Transverse colon (tissue), 4 donors: ENCODE data around the gene CPLX4. TPM values are rescaled to one million over a fixed set of nuclear protein-coding genes. Genes with fewer than 3 reads are reported as not detected.

Experiments used
- DNase-seq: peaks from one replicate; pipeline ENCODE4 v3.0.0-alpha.2; 2019
- H3K27ac ChIP-seq, 4 donors: fragments of 200-600 bp; sonication (generic); 2 replicates each; pipeline ENCODE4 v1.5.1; 2016 to 2018; ENCODE audit warnings: inconsistent platforms in 4 of 4
- H3K27me3 ChIP-seq: fragments of 200-600 bp; sonication (generic); 2 replicates; pipeline ENCODE4 v1.5.1; 2017; ENCODE audit warnings: inconsistent platforms
- H3K36me3 ChIP-seq, 4 donors: fragments of 200-600 bp; sonication (generic); 2 replicates each; pipeline ENCODE4 v1.5.1; 2017 to 2019; ENCODE audit warnings: inconsistent platforms in 4 of 4
- H3K4me1 ChIP-seq, 4 donors: fragments of 200-600 bp; sonication (generic); 2 replicates each; pipeline ENCODE4 v1.5.1; 2017 to 2020; ENCODE audit warnings: inconsistent platforms in 4 of 4
- H3K4me3 ChIP-seq, 4 donors: fragments of 200-600 bp; sonication (generic); 1 replicate in 1 of 4; 2 replicates in 3 of 4; pipeline versions ENCODE4 v1.5.1 to v1.6.1; 2017 to 2019; ENCODE audit warnings: inconsistent platforms in 4 of 4
- H3K9me3 ChIP-seq, 2 donors: fragments of 200-600 bp; sonication (generic); 2 replicates each; pipeline ENCODE4 v1.5.1; 2017 to 2019; ENCODE audit warnings: inconsistent platforms in 2 of 2
- EP300 ChIP-seq: sonication (generic); formaldehyde crosslinking; IDR thresholded peaks from one replicate; pipeline ENCODE4 v1.6.1; 2017; ENCODE audit warnings: antibody characterized with exemption, low read depth
- POLR2A ChIP-seq: fragments of 450-650 bp; IDR thresholded peaks from one replicate; pipeline ENCODE4 v1.6.1; 2016; ENCODE audit warnings: antibody characterized with exemption, mild to moderate bottlenecking, moderate library complexity
- POLR2AphosphoS5 ChIP-seq, 3 donors: sonication (generic); formaldehyde crosslinking; IDR thresholded peaks; one replicate each; pipeline ENCODE4 v1.6.1; 2016; ENCODE audit warnings: antibody characterized with exemption in 3 of 3
- WGBS, 2 donors: methylation state at CpG; one replicate each; pipeline ENCODE4 v1.1.5; 2018; ENCODE audit warnings: low coverage in 1 of 2; 5-methylcytosine and 5-hydroxymethylcytosine counted together
- in situ Hi-C, 4 donors: fragments of 200-750 bp; cut with MboI; loops; one replicate each; pipeline versions ENCODE4 v1.15.0 to v1.15.1; 2017; ENCODE audit warnings: low sequenced_read_pairs in 3 of 4, low pct_ligation_motif_present in 1 of 4, low pct_unique_long_range_greater_than_20kb in 1 of 4
- intact Hi-C: fragments of 100-400 bp; cut with DNase I; formaldehyde crosslinking; loops from one replicate; pipeline ENCODE4 v1.15.1; 2023; ENCODE audit warnings: low total_unique reads
- total RNA-seq, 4 donors: library from RNA; depleted of rRNA; stranded (reverse); fragments of >200 nt; gene quantifications; one replicate each; pipeline ENCODE4 v1.1.0, GENCODE V29; 2016
- TF ChIP-seq, protein P1 (sequence below), 5 experiments: fragments of 200-600 bp in 3 of 5; fragments of 450-650 bp in 2 of 5; sonication (generic) in 3 of 5; IDR thresholded peaks; 1 replicate in 2 of 5; 2 replicates in 3 of 5; pipeline ENCODE4 v1.5.1; 2016 to 2017; ENCODE audit warnings: antibody characterized with exemption in 5 of 5, inconsistent platforms in 3 of 5, mild to moderate bottlenecking in 2 of 5, moderate library complexity in 1 of 5

Gene CPLX4
- total RNA-seq, 4 donors from 2014 or later = not detected

DNA sequence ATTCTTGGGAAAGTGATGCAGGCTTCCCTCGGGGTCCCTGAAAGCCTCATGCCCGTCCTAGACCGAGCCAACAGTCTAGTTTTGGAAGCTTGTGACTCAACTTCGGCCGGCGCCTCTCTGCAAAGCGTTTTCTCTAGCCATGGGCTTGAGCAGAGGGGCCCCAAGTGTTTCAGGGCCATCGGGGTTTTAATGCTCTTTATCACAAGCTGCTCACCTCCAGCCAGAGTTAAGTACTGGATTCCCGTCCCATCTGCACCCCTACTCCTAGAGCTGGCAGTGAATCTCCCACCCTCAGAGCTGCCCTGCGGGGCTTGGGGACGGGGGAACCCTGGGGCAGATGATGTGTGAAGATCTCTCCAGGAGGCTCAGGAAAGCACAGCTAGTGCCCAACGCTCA, 52.5 kb downstream of the CPLX4 start:
- Histone ChIP-seq H3K4me1 (peaks cover 0 to 15% (median 11%) of the 10 kb centered on the region in 4 donors), H3K27ac (no peak overlapping the region), H3K27me3 (peaks cover 85% of the 10 kb centered on the region), H3K9me3 (no peaks in the 10 kb centered on the region), H3K36me3 (no peaks in the 10 kb centered on the region), H3K4me3 (no peak overlapping the region)
- intact Hi-C loops = no loop called here
- no peak for TF ChIP-seq POLR2A
- no peak for TF ChIP-seq EP300
- no peak for TF ChIP-seq POLR2AphosphoS5 (IDR thresholded peaks at IDR 0.05)
- TF ChIP-seq, protein P1, sequence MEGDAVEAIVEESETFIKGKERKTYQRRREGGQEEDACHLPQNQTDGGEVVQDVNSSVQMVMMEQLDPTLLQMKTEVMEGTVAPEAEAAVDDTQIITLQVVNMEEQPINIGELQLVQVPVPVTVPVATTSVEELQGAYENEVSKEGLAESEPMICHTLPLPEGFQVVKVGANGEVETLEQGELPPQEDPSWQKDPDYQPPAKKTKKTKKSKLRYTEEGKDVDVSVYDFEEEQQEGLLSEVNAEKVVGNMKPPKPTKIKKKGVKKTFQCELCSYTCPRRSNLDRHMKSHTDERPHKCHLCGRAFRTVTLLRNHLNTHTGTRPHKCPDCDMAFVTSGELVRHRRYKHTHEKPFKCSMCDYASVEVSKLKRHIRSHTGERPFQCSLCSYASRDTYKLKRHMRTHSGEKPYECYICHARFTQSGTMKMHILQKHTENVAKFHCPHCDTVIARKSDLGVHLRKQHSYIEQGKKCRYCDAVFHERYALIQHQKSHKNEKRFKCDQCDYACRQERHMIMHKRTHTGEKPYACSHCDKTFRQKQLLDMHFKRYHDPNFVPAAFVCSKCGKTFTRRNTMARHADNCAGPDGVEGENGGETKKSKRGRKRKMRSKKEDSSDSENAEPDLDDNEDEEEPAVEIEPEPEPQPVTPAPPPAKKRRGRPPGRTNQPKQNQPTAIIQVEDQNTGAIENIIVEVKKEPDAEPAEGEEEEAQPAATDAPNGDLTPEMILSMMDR (IDR thresholded peaks at IDR 0.05) = no peak
- 0 to 30% methylated on average over 1 to 12 of the region's 12 CpGs for WGBS, 2 donors
- DNase-seq = no peak
- in situ Hi-C loops = no loop called here

DNA sequence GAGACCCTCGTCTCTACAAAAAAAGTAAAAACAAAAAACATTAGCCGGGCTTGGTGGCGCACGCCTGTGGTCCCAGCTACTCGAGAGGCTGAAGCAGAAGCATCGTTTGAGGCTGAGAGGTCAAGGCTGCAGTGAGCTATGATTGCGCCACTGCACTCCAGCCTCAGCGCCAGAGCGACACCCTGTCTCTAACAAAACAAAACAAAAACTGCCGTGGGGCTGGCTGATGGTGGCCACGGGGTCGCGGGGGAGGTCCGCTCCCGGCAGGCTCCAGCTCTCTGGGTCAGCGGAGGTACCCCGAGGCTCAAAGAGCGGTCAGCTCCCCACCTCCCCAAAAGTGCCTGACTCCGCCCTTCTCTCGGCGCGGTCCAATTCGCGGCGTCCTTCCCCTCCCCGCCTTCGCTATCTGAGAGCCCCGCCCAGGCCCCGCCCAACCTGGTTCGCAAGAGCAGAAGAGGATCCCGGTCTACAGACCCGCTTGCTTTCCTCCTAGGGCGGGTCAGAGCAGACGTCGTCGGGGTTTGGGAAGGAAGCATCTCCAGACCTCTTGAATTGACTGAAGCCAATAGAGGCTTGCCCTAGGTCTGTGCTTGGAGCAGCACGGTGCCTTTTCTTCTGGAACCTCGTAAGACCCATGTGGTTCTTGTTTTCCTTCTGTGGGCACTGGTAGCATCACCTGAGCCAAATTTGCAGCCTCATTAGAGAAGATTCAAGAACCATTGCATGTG, 53.0 kb downstream of the CPLX4 start:
- Histone ChIP-seq H3K4me3 (peak overlapping the region in 1 of 4 donors; percentile 29), H3K36me3 (no peaks in the 10 kb centered on the region), H3K4me1 (peaks cover 0 to 15% (median 11%) of the 10 kb centered on the region in 4 donors), H3K27me3 (peaks cover 79% of the 10 kb centered on the region), H3K27ac (no peak overlapping the region), H3K9me3 (no peaks in the 10 kb centered on the region)
- in situ Hi-C loops (no loop called here), intact Hi-C loops (no loop called here)
- DNase-seq = no peak
- 14% methylated on average over 37 of the region's 38 CpGs; no CpG with 5 or more reads in 1 of the 2 donors for WGBS, 2 donors
- TF ChIP-seq POLR2A (no peak), POLR2AphosphoS5 (IDR thresholded peaks at IDR 0.05) (no peak), EP300 (no peak)
- TF ChIP-seq, protein P1 (IDR thresholded peaks at IDR 0.05) = no peak

DNA sequence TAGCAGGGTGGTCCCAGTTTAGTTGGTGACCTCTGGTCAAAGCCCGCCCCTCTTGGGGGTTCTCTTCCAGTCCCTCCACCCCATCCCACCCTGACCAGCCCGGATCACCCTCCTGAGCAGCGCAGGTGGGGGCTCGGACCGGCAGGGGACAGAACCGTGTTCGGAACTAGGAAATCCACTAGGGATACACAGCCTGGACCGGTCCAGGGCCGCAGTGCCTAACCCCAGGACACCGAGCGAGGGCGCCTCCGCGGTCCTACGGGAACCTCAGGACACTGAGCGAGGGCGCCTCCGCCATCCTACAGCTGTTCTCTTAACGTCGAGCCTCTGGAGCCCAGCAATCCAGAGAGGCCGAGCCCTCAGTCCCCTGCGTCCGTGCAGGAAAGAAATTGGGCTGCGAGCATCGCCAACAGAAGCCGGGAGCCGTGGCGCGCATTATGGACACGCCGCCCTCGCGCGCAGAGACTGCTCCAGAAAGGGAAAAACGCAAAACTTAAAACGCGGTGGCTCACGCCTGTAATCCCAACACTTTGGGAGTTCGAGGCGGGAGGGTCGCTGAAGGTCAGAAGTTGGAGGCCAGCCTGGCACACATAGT, 53.7 kb downstream of the CPLX4 start:
- 13 to 28% methylated on average over 9 to 41 of the region's 41 CpGs for WGBS, 2 donors
- in situ Hi-C loops = no loop called here

DNA sequence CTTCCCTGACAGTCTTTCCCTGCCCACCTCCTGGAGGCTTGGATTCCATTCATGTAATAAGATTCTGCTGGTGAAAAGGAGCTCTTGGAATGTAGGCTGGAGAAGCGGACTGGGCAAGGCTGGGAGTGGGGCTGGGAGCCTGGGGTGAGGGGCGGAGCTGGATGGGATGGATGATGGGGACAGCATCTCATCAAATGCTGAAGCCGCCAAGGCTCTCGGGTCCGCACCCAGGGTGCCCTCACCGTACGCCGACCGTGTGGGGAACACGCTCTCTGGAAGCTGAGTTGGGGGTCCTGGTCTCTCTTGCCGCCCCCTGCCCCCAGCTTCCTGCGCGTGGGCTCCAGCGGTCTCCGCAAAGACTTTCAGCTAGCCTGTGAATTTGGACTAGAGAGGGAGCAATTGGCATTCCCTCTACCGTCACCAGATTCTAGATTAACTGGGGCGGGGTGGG, 54.3 kb downstream of the CPLX4 start:
- TF ChIP-seq POLR2AphosphoS5 (IDR thresholded peaks at IDR 0.05) (no peak), POLR2A (no peak), EP300 (no peak)
- TF ChIP-seq, protein P1 (IDR thresholded peaks at IDR 0.05) = no peak
- no peak for DNase-seq
- Histone ChIP-seq H3K4me1 (peaks cover 0 to 15% (median 11%) of the 10 kb centered on the region in 4 donors), H3K4me3 (no peak overlapping the region), H3K27ac (no peak overlapping the region), H3K36me3 (no peaks in the 10 kb centered on the region), H3K27me3 (peaks cover 67% of the 10 kb centered on the region), H3K9me3 (no peaks in the 10 kb centered on the region)
- intact Hi-C loops = no loop called here
- 23% methylated on average over 17 of the region's 17 CpGs; no CpG with 5 or more reads in 1 of the 2 donors for WGBS, 2 donors
- in situ Hi-C loops = no loop called here

More for the DNA sequence above, 53.7 kb downstream of the CPLX4 start:
- no peaks in the 10 kb centered on the region for H3K9me3 ChIP-seq
- intact Hi-C loops = no loop called here
- H3K4me1 ChIP-seq = peaks cover 0 to 15% (median 11%) of the 10 kb centered on the region in 4 donors
- TF ChIP-seq, protein P1 (IDR thresholded peaks at IDR 0.05) = no peak
- TF ChIP-seq POLR2AphosphoS5 (IDR thresholded peaks at IDR 0.05) (no peak), EP300 (no peak), POLR2A (no peak)
- DNase-seq = no peak
- no peak overlapping the region for H3K27ac ChIP-seq
- H3K27me3 ChIP-seq = peaks cover 73% of the 10 kb centered on the region
- H3K36me3 ChIP-seq = no peaks in the 10 kb centered on the region
- H3K4me3 ChIP-seq = no peak overlapping the region
